HG03064 (cell line): ENCODE measurements around the gene BCL6.
"Not testable (repeated sequence)": the region's sequence is repeated elsewhere in the genome, so short reads cannot be mapped to it uniquely, and the experiment has no call there.

Experiments used
- ATAC-seq: cut with Tn5 transposase; IDR thresholded peaks from one replicate; pipeline ENCODE4 v1.9.1; 2021; ENCODE audit warnings: low read depth; ENCODE audit not compliant: unreplicated experiment

The BCL6 gene

DNA sequence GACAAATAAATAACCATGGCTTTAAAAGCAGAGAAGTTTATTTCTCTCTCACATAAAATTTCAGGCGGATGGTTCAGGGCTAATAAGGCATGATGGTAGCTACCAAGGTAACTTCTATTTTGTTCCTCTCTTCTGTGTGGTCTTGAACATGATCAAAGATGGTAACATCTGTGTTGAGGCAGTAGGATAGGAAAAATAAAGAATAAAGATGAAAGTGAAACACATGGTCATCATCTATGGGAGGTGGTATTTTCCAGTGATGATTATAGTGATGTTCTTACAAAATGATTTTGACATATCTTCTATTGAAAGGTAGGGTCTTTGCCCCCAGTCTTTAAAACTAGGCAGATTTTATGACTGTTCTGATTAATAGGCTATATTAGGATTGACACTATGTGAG, 60.8 kb downstream of the BCL6 start:
- ATAC-seq: no peak

DNA sequence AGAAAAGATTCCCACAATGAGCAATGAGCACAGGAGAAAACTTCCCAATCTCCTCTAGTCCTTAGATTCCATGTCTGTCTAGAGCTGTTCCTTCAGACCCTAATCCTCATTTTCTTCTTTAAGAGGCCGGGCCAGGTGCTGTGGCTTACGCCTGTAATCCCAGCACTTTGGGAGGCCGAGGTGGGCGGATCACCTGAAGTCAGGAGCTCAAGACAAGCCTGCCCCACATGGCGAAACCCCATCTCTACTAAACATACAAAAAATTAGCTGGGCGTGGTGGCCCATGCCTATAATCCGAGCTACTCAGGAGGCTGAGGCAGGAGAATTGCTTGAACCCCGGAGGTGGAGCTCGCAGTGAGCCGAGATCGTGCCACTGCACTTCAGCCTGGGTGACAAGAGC, 63.5 kb downstream of the BCL6 start:
- not testable (repeated sequence) for ATAC-seq

DNA sequence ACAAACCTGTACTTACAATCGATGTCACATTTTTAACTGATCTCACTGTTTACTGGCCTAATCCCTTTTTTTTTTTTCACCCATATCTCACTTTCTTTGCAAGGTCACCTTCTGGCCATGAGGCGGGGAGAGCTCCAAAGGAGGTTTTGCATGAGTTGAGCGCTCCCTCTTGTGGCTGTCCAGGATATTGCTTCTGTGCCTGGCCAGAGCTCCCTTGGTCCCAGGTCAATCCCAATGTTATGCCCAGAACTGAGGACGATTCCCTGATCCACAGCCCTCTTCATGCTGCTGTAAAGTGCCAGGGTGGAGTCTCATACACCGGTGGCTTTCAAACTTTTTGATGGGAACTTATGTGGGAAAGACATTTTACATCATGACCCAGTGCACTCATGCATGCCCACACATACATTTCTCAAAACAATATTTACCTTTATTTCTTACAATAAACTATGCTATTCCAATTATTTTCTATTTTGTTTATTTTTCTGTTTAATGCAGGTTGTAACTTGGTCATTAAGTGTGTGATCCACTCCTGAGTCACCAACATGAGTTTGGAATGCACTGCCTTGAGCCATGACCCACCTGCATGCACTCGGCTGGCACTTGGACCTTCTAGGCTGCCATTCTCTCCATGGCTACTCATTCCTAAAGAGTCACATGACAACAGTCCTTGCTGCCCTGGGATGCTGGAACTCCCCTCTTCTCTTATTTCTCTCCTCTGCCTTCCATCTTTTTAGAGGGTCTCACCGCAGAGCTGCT, 65.5 kb downstream of the BCL6 start:
- no peak for ATAC-seq

DNA sequence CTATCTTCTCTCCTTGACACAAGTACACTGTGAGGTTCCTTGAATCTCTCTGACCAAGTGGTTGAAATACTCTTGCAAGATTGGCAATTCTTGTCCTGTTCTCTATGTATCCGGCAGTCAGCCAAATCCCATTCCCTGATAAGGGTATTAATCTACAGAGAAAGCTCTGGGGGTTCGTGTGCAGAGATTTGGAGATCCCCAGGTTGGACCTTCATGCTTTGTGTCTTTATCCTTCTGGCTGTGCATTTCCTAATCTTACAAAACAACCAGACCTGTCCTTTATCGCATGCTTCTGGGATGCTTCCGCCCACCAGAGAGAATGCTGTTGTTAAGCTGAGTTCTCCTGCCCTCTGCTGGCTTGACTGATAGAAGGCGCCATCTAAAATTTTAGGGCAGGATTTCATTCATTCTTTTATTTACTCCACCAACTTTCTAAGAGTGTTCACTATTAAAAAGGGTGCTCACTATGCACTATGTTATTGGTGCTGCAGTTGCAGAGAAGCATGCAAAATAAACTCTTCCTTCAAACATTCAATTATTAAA, 66.5 kb downstream of the BCL6 start:
- ATAC-seq: no peak

DNA sequence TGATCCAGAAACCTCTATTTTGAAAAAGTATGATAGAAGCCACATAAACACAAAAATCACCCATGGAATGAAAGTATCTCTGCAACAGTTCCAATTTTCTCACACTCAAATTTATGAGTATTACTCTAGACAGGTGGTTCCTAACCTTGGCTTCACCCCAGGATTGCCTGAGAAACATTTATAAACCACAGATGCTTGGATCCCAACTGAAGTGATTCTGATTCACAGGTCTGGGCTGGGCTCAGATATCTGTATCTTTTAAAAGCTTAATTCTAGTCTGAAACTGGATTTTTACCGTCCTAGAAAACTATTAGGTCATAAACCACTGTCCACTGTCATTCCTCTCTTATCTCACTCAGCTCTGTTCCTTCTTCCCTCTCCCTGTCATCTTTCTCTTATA, 67.7 kb downstream of the BCL6 start:
- ATAC-seq: no peak

DNA sequence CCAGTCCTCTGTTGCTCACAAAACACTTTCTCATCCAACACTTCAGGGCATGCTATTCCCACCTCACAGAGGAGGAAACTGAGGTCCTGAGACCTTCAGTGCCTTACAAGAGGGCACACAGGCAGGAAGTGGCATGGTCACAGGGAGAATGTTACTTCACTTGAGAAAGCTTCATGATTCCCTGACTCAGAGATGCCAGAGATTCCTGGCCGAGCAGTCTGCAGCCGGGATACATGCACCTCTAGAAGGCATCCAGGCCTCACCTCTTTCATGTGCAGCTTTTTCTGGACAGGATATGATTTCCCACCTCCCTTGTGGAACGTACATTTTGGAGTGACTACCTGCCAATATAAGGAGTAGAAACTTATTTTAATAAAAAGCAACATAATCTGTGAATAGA, 72.3 kb downstream of the BCL6 start:
- no peak for ATAC-seq
